Raji (cell line): ENCODE data around the gene NKTR.

Experiments
- POLR2A ChIP-seq: IDR thresholded peaks from 2 replicates; pipeline ENCODE4 v1.6.1; 2011; ENCODE audit warnings: low read depth, low read length, control low read depth; ENCODE audit not compliant: insufficient read depth

NKTR gene

GRCh38 chr3:42674146-42674545, 73.7 kb downstream of the NKTR start:
- no peak for TF ChIP-seq POLR2A

DNA sequence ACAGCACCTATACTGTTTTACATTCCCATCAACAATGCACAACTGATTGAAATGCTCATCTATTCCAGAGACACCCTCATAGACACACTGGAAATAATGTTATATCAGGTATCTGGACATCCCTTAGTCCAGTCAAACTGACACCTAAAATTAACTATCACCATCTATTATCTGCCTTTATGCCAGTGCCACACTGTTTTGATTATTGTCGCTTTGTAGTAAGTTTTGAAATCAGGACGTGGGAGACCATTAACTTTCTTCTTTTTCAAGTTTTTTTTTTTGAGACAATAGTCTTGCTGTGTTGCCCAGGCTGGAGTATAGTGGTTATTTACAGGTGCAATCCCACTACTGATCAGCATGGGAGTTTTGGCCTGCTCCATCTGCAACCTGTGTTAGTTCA, 75.4 kb downstream of the NKTR start:
- TF ChIP-seq POLR2A = no peak

- TF ChIP-seq POLR2A = no peak
Observed at GRCh38 chr3:42678447-42678846, 78.0 kb downstream of the NKTR start.

DNA sequence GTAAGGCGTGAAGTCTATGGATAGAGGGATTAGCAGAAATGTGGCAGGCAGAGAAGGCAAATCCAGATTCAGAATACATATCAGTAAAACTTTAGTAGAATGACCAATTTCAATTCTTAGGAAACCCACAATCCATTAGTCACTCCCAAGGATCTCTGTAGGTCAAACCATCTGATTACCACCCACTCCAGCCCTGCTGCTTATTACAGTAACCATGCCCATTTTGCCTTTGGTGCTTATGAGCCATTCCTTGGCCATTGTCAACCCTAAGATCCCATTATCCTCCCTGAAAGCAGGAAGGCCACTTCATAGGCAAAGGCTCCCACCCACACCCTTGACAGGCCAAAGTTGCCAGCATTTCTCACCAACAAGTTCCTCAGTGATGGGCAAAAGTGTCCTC, 79.8 kb downstream of the NKTR start:
- no peak for TF ChIP-seq POLR2A

- TF ChIP-seq POLR2A = no peak
Observed at GRCh38 chr3:42680806-42681205, 80.3 kb downstream of the NKTR start.

- no peak for TF ChIP-seq POLR2A
Observed at GRCh38 chr3:42681361-42682038, 81.0 kb downstream of the NKTR start.

GRCh38 chr3:42682301-42683070, 82.0 kb downstream of the NKTR start:
- no peak for TF ChIP-seq POLR2A

GRCh38 chr3:42683875-42684598, 83.6 kb downstream of the NKTR start:
- no peak for TF ChIP-seq POLR2A

DNA sequence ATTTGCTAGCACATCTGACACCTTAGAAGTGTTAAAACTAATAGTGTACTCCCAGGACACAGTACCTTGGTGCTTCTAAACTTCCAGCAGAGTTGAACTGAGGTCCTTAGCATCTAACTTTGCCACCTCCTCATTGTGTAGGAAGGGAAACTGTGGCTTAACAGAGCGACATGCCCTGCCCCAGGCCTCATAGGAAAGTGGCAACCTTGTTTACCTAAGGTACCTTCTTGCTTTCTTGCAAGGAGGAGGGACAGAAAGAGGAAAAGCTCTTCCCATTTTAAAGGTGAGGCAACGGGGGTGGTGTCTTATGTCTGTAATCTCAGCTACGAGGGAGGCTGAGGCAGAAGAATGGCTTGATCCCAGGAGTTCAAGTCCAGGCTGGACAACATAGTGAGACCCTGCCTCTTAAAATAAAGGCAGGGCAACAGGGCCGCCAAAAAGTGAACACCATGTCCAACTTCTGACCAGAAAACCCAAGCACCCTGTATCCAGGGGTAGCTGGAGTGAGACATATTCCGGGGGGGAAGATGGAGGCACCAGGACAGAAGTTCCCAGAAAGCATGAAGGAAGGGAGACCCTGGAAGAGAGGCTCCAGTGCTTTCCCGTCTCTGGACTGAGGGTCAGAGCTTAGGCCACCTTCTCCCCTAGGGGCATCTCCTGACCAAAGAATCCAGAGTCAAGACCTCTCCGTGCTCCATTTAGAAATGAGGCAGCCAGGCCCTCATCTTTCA, 84.3 kb downstream of the NKTR start:
- no peak for TF ChIP-seq POLR2A

- TF ChIP-seq POLR2A = no peak
Observed at GRCh38 chr3:42685363-42685881, 84.9 kb downstream of the NKTR start, which contains the start of gene KLHL40. Gene KLHL40, plus strand, starts transcription at chr3:42685537. Its CDS starts 82 bp downstream, at chr3:42685619.

- no peak for TF ChIP-seq POLR2A
Observed at GRCh38 chr3:42685891-42686820, 85.7 kb downstream of the NKTR start.

DNA sequence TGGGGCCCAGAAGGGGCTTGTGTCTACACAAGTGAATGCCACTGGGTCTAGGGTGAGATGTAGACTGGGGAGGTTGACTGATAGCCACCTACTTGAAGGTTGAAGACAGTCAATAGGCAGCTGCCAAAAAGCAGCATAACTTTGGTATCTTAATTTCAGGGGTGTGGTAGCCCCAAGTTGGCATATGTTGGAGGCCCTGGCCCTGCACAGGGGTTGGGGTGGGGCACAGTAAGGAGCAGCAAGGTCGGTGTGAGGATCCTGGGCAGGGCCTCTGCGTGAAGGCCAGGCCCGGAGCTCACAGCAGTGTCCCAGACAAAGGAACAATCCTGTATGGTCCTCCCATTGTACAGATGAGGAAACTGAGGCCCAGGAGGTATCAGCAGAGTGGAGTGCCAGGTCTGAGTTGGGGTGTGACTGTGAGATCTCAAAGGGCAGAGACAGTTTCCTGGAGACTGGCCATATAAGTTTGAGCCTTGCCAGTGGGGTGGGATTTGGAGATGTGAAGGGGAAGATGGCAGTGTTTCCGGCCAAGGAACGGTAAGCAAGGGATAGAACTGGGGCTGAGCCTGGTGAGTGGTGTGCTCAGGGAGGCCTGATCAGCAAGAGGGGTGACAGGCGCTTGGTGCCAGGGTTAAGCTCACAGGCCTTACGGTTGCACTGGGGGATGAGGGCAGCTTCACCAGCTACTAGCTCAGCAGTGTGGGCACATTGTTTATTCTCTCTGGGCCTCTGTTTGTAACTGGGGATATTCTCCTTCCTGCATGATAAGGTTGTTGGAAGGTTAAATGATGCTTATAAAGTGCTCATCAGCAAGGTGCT, 86.6 kb downstream of the NKTR start:
- TF ChIP-seq POLR2A = no peak

DNA sequence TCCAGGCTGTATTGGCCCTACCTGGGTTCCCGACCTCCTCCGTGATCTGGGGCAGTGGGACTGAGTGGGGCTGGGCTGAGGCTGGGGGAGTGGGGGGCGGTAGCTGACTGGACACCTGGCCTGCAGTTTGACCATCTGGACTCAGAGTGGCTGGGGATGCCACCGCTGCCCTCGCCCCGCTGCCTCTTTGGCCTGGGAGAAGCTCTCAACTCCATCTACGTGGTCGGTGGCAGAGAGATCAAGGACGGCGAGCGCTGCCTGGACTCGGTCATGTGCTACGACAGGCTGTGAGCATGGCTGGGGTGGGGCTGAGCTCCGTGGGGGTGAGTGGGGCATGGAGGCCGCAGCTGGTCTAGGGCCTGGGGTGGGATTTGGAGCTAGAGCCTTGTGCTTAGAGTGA, 87.5 kb downstream of the NKTR start:
- TF ChIP-seq POLR2A = no peak
